ENCODE results near the gene CACNA1A. TPM values are rescaled to one million over a fixed set of nuclear protein-coding genes. Genes with fewer than 3 reads are reported as not detected.

Gene CACNA1A
- total RNA-seq, 6 experiments from 2014 or later = 0.11 TPM; not detected in 5

DNA sequence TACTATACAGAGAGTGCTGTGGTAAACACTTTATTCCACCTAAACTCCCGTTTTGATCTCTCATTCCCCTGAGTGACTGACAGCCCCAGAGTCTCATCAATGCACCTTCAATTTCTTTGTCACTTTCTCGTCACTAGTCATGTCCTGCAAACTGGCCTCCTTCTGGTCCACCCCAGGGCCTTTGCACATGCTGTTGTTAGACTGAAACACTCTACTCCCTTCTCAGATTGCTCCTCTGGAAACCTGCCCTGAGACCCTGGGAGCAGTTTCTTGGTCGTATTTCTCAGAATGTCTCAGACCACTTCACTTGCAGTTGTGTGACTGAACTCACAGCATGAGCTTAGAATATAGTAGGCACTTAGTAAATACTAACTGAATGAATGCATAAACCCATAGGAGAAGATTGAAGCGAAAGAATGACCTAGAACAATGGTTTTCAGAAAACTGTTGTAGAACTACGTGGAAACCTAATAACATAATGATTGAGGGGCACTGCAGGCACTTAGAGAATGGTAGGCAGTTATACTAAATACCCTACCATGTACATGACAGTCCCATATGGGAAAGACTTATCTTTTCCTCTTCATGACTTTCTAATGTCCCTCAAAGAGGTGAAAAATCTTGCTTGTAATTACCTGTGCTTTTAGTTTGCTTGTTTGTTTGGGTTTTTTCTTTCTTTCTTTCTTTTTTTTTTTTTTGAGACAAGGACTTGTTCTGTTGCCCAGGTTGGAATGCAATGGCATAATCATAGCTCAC, 211.3 kb downstream of the CACNA1A start:
- Histone ChIP-seq H3K27me3 (no peaks in the 10 kb centered on the region), H3K27ac (no peak overlapping the region), H3K9me3 (no peaks in the 10 kb centered on the region), H3K4me1 (no peaks in the 10 kb centered on the region), H3K36me3 (no peaks in the 10 kb centered on the region), H3K4me3 (no peak overlapping the region)
- 38% methylated on average over 5 of the region's 5 CpGs for WGBS (ENCODE audit: insufficient coverage, low coverage, low lambda C conversion rate, missing lambda C conversion rate)
- ATAC-seq (no peak), DNase-seq (no peak)
- intact Hi-C loops (cut with DNase I) = no loop called here
- no peak for TF ChIP-seq POLR2A (IDR thresholded peaks at IDR 0.05)
- TF ChIP-seq CTCF (IDR thresholded peaks at IDR 0.05) = no peak

GRCh38 chr19:13291913-13292312, 214.4 kb downstream of the CACNA1A start:
- H3K27ac ChIP-seq = no peak overlapping the region
- H3K36me3 ChIP-seq = no peaks in the 10 kb centered on the region
- intact Hi-C loops (cut with DNase I) = no loop called here
- no peak for TF ChIP-seq CTCF (IDR thresholded peaks at IDR 0.05)
- no peak for TF ChIP-seq POLR2A (IDR thresholded peaks at IDR 0.05)
- ATAC-seq = no peak
- WGBS (ENCODE audit: insufficient coverage, low coverage, low lambda C conversion rate, missing lambda C conversion rate) = 67% methylated on average over 3 of the region's 3 CpGs
- H3K4me3 ChIP-seq = no peak overlapping the region
- no peaks in the 10 kb centered on the region for H3K27me3 ChIP-seq
- no peak for DNase-seq
- H3K9me3 ChIP-seq = no peaks in the 10 kb centered on the region
- no peaks in the 10 kb centered on the region for H3K4me1 ChIP-seq

DNA sequence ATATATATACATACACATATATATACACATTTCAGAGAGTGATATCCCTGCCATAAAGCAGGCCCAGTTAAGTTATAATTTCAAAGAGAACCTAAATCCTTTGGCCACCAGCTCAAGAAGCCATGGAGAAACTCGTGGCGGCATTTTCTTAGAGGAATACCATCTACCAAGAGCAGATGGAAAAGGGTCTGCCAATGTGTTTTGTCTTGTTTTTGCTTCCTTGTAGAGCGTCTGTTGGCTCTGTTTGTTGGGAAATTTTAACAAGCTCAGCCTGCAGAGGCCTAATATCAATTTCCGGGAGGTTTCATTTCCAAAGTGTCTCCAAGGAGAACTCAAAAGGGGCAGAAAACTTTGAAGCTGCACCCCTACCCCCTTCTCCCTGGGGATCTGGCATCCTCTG, 215.5 kb downstream of the CACNA1A start:
- ATAC-seq = no peak
- no peak overlapping the region for H3K27ac ChIP-seq
- H3K9me3 ChIP-seq = no peaks in the 10 kb centered on the region
- H3K4me1 ChIP-seq = no peaks in the 10 kb centered on the region
- H3K36me3 ChIP-seq = no peaks in the 10 kb centered on the region
- TF ChIP-seq CTCF (IDR thresholded peaks at IDR 0.05) (no peak), POLR2A (IDR thresholded peaks at IDR 0.05) (no peak)
- 52% methylated on average over 4 of the region's 4 CpGs for WGBS (ENCODE audit: insufficient coverage, low coverage, low lambda C conversion rate, missing lambda C conversion rate)
- intact Hi-C loops (cut with DNase I) = no loop called here
- no peaks in the 10 kb centered on the region for H3K27me3 ChIP-seq
- H3K4me3 ChIP-seq = no peak overlapping the region
- no peak for DNase-seq

DNA sequence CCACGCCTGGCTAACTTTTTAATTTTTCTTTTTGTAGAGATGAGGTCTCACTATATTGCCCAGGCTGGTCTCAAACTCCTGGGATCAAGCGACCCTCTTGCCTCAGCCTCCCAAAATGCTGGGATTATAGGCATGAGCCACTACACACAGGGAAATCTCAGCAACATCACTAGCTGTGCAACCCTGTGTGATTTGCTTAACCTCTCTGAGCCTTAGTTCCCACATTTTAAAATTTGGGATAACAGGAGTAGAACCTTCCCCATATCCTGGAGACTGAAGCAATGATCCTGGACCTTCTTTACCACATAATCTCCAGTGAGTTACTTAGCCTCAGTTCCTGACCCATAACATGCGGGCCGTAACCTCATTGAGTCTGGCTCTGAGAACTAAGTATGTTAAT, 217.0 kb downstream of the CACNA1A start:
- no peak overlapping the region for H3K4me3 ChIP-seq
- DNase-seq (no peak), ATAC-seq (no peak)
- intact Hi-C loops (cut with DNase I) = loop anchor here (10.0 kb wide), 2 partner anchors 146 to 296 kb away; no protein-coding TSS in a partner anchor
- no peaks in the 10 kb centered on the region for H3K36me3 ChIP-seq
- no peaks in the 10 kb centered on the region for H3K27me3 ChIP-seq
- H3K27ac ChIP-seq = no peak overlapping the region
- H3K9me3 ChIP-seq = no peaks in the 10 kb centered on the region
- TF ChIP-seq CTCF (IDR thresholded peaks at IDR 0.05) (no peak), POLR2A (IDR thresholded peaks at IDR 0.05) (no peak)
- H3K4me1 ChIP-seq = no peaks in the 10 kb centered on the region
- WGBS (ENCODE audit: insufficient coverage, low coverage, low lambda C conversion rate, missing lambda C conversion rate) = 71% methylated on average over 4 of the region's 4 CpGs
